GM12878 (cell line): ENCODE results near the gene ANKRD44. TPM values are rescaled to one million over a fixed set of nuclear protein-coding genes. Genes with fewer than 3 reads are reported as not detected.

ENCODE experiments used
- ATAC-seq: fragments of 200-7000 bp; cut with Tn5 transposase; 3 replicates; pipeline ENCODE4 v1.9.1; 2020; ENCODE audit warnings: mild to moderate bottlenecking, moderate library complexity
- BruUV-seq: library from RNA; stranded (reverse); fragments of 400-500 nt; replicated peaks from 2 replicates; lab custom pipeline; 2021; lab: Mats Ljungman, UMichigan
- CTCF ChIA-PET: fragments of 300-600 bp; sonication (Branson Sonifier 250); formaldehyde crosslinking; extraction: SDS; loops from one replicate; lab custom pipeline; 2021; ENCODE audit warnings: inconsistent platforms; lab: Yijun Ruan, JAX
- POLR2A ChIA-PET: fragments of 350-600 bp; formaldehyde crosslinking; extraction: SDS; loops from one replicate; lab custom pipeline; 2021; ENCODE audit warnings: inconsistent platforms; lab: Charles Lee
- RAD21 ChIA-PET: fragments of 300-600 bp; sonication (Branson Sonifier 250); formaldehyde crosslinking; loops from one replicate; lab custom pipeline; 2023; ENCODE audit warnings: antibody characterized with exemption; ENCODE audit not compliant: unreplicated experiment; lab: Charles Lee
- SMC1A ChIA-PET: fragments of 300-600 bp; sonication (Branson Sonifier 250); formaldehyde crosslinking; loops from one replicate; lab custom pipeline; 2023; ENCODE audit not compliant: unreplicated experiment, uncharacterized antibody; lab: Charles Lee
- DNase-seq: peaks from one replicate; pipeline ENCODE4 v3.0.0-alpha.2; 2011; ENCODE audit warnings: low read depth, low spot score
- FAIRE-seq: peaks from 3 replicates; lab custom pipeline; 2011; peaks lifted over from hg19 to GRCh38; lab: Jason Lieb, UNC
- H2AFZ ChIP-seq: 2 replicates; pipeline ENCODE4 v1.6.0; 2011; ENCODE audit warnings: low read depth, low read length, control low read depth; ENCODE audit not compliant: control insufficient read depth
- H3K27ac ChIP-seq: 2 replicates; pipeline ENCODE4 v1.5.1; 2011; ENCODE audit warnings: control low read depth; ENCODE audit not compliant: control insufficient read depth, insufficient read depth
- H3K27me3 ChIP-seq, 2 experiments: replicated peaks in 1 of 2; 2 replicates each; pipeline versions ENCODE4 v1.6.0 to v1.6.1; 2011; ENCODE audit warnings: low read length in 1 of 2; ENCODE audit not compliant: control insufficient read depth in 2 of 2, insufficient read depth in 2 of 2
- H3K36me3 ChIP-seq, 2 experiments: 2 replicates each; pipeline ENCODE4 v1.5.1; 2011; ENCODE audit warnings: low read length in 1 of 2; ENCODE audit not compliant: control insufficient read depth in 2 of 2, insufficient read depth in 2 of 2
- H3K4me1 ChIP-seq: 2 replicates; pipeline ENCODE4 v1.6.1; 2011; ENCODE audit warnings: mild to moderate bottlenecking, low read length, moderate library complexity, mixed read lengths; ENCODE audit not compliant: control insufficient read depth, insufficient read depth
- H3K4me2 ChIP-seq: 2 replicates; pipeline ENCODE4 v1.6.0; 2011; ENCODE audit warnings: control low read depth; ENCODE audit not compliant: control insufficient read depth, insufficient read depth
- H3K4me3 ChIP-seq: fragments of 200-600 bp; sonication (generic); 2 replicates; pipeline ENCODE4 v1.5.1; 2016
- H3K79me2 ChIP-seq: 2 replicates; pipeline ENCODE4 v1.6.0; 2011; ENCODE audit warnings: low read length; ENCODE audit not compliant: control insufficient read depth, insufficient read depth
- H3K9ac ChIP-seq: 2 replicates; pipeline ENCODE4 v1.8.0; 2011; ENCODE audit warnings: low read length, control low read depth, mixed read lengths; ENCODE audit not compliant: control insufficient read depth, insufficient read depth
- H3K9me3 ChIP-seq: replicated peaks from 3 replicates; pipeline ENCODE4 v1.5.1; 2011; ENCODE audit warnings: mild to moderate bottlenecking, low read length; ENCODE audit not compliant: control insufficient read depth, insufficient read depth
- H4K20me1 ChIP-seq: 2 replicates; pipeline ENCODE4 v1.6.0; 2011; ENCODE audit not compliant: control insufficient read depth, insufficient read depth
- ATF3 ChIP-seq: IDR thresholded peaks from 2 replicates; pipeline ENCODE4 v1.6.1; 2011; ENCODE audit warnings: low read depth, mild to moderate bottlenecking, low read length, moderate library complexity, borderline replicate concordance; ENCODE audit errors: extremely low read depth
- CBX5 ChIP-seq: sonication (generic); IDR thresholded peaks from 2 replicates; pipeline ENCODE4 v1.6.1; 2016; ENCODE audit warnings: low read depth, moderate library complexity, mild to moderate bottlenecking, inconsistent platforms
- FOXM1 ChIP-seq: IDR thresholded peaks from 2 replicates; pipeline ENCODE4 v1.6.1; 2012; ENCODE audit warnings: low read depth, mild to moderate bottlenecking, inconsistent platforms, low read length, moderate library complexity
- GABPA ChIP-seq: IDR thresholded peaks from 2 replicates; pipeline ENCODE4 v1.6.1; 2014; ENCODE audit warnings: antibody characterized with exemption, low read depth, mild to moderate bottlenecking, inconsistent platforms
- MTA3 ChIP-seq: IDR thresholded peaks from 2 replicates; pipeline ENCODE4 v1.6.1; 2012; ENCODE audit warnings: low read length, inconsistent platforms, borderline replicate concordance
- RELB ChIP-seq: fragments of 450-650 bp; IDR thresholded peaks from 2 replicates; pipeline ENCODE4 v1.6.1; 2017; ENCODE audit warnings: low read depth, mild to moderate bottlenecking, moderate library complexity
- SMAD1 ChIP-seq: fragments of 450-650 bp; IDR thresholded peaks from 2 replicates; pipeline ENCODE4 v1.6.1; 2018; ENCODE audit warnings: mild to moderate bottlenecking, low read depth; ENCODE audit not compliant: partially characterized antibody
- SUZ12 ChIP-seq: fragments of 200-600 bp; sonication (generic); IDR thresholded peaks from one replicate; pipeline ENCODE4 v1.6.1; 2018; ENCODE audit warnings: antibody characterized with exemption, mild to moderate bottlenecking; ENCODE audit not compliant: unreplicated experiment
- ZBTB40 ChIP-seq: fragments of 450-650 bp; IDR thresholded peaks from 2 replicates; pipeline ENCODE4 v1.6.1; 2016; ENCODE audit warnings: mild to moderate bottlenecking, moderate library complexity, borderline replicate concordance
- WGBS: methylation state at CpG from one replicate; pipeline ENCODE4 v1.1.6; 2016; ENCODE audit warnings: low lambda C conversion rate; ENCODE audit not compliant: insufficient replicate concordance, insufficient coverage; ENCODE audit errors: missing lambda C conversion rate; 5-methylcytosine and 5-hydroxymethylcytosine counted together
- in situ Hi-C: fragments of 300-500 bp; cut with MboI; formaldehyde crosslinking; loops from 9 replicates; pipeline ENCODE4 v1.14.3; 2018; ENCODE audit warnings: mixed read lengths
- intact Hi-C: fragments of 100-400 bp; cut with micrococcal nuclease; formaldehyde crosslinking; loops from one replicate; pipeline ENCODE4 v1.14.2; 2022; ENCODE audit not compliant: unreplicated experiment
- polyA plus RNA-seq, 11 experiments: library from polyadenylated mRNA; depleted of rRNA in 4 of 11; unstranded in 6 of 11; stranded (reverse) in 5 of 11; fragments of >200 nt; fragmentation: Nextera tagmentation in 4 of 11; fragmentation: Illumina TruSeq in 1 of 11; extraction: Ambion mirVana in 4 of 11; extraction: Trizol in 1 of 11; gene quantifications; 1 replicate in 1 of 11; 2 replicates in 10 of 11; pipeline versions ENCODE4 v1.2.1 to v1.2.3, GENCODE V29; 2011 to 2016; ENCODE audit warnings: inconsistent platforms in 2 of 11, missing spikeins in 2 of 11, low read depth in 1 of 11
- total RNA-seq, 4 experiments: library from RNA; depleted of rRNA in 3 of 4; stranded (reverse); fragments of >200 nt in 3 of 4; fragmentation: Illumina TruSeq in 1 of 4; extraction: Trizol in 1 of 4; gene quantifications; 2 replicates each; pipeline versions ENCODE4 v1.2.1 to v1.2.3, GENCODE V29; 2013 to 2021
- TF ChIP-seq, protein P1 (sequence below): IDR thresholded peaks from 2 replicates; pipeline ENCODE4 v1.6.1; 2012; ENCODE audit warnings: low read length, inconsistent platforms
- TF ChIP-seq, protein P2 (sequence below), 3 experiments: IDR thresholded peaks in 2 of 3; conservative IDR thresholded peaks in 1 of 3; 2 replicates each; pipeline ENCODE4 v1.5.1; 2011; ENCODE audit warnings: low read depth in 3 of 3, low read length in 3 of 3, mild to moderate bottlenecking in 3 of 3, control low read depth in 2 of 3, moderate library complexity in 2 of 3, inconsistent platforms in 1 of 3, mixed read lengths in 1 of 3; ENCODE audit not compliant: control insufficient read depth in 2 of 3, insufficient read depth in 1 of 3; ENCODE audit errors: extremely low read depth in 1 of 3

ANKRD44 gene
- total and polyA plus RNA-seq, 10 of the 15 experiments (the other 5 are each of a cell fraction or from before 2014, with no cell fraction given), result 19.1 to 99.1 (median 59.6) TPM

DNA sequence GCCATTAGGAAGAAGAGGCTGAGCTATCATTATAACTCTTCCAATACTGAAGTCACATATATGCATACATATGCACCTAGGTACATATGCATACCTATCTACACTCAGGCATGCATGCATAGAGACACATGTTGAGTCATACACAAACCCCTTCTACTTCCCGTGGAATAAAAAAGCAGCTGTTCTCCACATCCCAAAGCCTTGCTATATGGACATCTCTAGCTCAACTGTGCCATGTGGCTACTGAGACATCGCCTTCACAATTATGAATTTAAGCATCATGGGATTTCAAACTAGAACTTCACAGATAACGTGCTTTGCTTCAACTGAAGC is 120.5 kb downstream of the ANKRD44 start:
- H3K4me1 ChIP-seq, result peaks cover 16% of the 10 kb centered on the region; the same call in 1 of the 2 replicates
- POLR2A ChIA-PET, result interaction anchor here (1.3 to 4.2 kb wide), 4 partner anchors 45 to 137 kb away, joined by 3 to 30 read pairs (median 5); partner anchors contain the start of gene ANKRD44
- H3K4me3 ChIP-seq, result no peak overlapping the region
- RAD21 ChIA-PET, result interaction anchor here (0.6 to 4.2 kb wide), 8 partner anchors 9 to 163 kb away, joined by 3 to 107 read pairs (median 4); partner anchors contain the start of gene ANKRD44
- ATAC-seq (no peak), FAIRE-seq (no peak), DNase-seq (no peak)
- H3K27me3 ChIP-seq, result no peaks in the 10 kb centered on the region
- no peaks in the 10 kb centered on the region for H3K9me3 ChIP-seq
- no TSS peak for BruUV-seq
- no peak overlapping the region for H3K4me2 ChIP-seq
- 78% methylated on average over 3 of the region's 3 CpGs for WGBS
- in situ Hi-C loops (loop anchor here (5.0 kb wide), 2 partner anchors 122 to 192 kb away; partner anchors contain the start of gene ANKRD44), intact Hi-C loops (loop anchor here (2.0 kb wide), 1 partner anchor 49 kb away; no protein-coding TSS in a partner anchor)
- H3K79me2 ChIP-seq, result peaks cover 71% of the 10 kb centered on the region
- CTCF ChIA-PET, result interaction anchor here (0.8 to 4.2 kb wide), 20 partner anchors 8 to 188 kb away, joined by 3 to 128 read pairs (median 10); partner anchors contain the start of gene ANKRD44
- peaks cover 2 to 5% of the 10 kb centered on the region in 2 experiments; a peak in 3 of 4 replicates for H3K36me3 ChIP-seq
- H4K20me1 ChIP-seq, result no peaks in the 10 kb centered on the region
- no peak overlapping the region for H3K27ac ChIP-seq
- SMC1A ChIA-PET, result interaction anchor here (0.6 to 4.2 kb wide), 26 partner anchors 8 to 439 kb away, joined by 3 to 125 read pairs (median 6); partner anchors contain the start of gene ANKRD44
- no peak overlapping the region for H3K9ac ChIP-seq
- H2AFZ ChIP-seq, result no peak overlapping the region
- TF ChIP-seq CBX5 (no peak), SMAD1 (no peak), ZBTB40 (no peak), FOXM1 (no peak), RELB (no peak), SUZ12 (no peak), MTA3 (no peak), ATF3 (no peak), GABPA (no peak)
- TF ChIP-seq, protein P1, sequence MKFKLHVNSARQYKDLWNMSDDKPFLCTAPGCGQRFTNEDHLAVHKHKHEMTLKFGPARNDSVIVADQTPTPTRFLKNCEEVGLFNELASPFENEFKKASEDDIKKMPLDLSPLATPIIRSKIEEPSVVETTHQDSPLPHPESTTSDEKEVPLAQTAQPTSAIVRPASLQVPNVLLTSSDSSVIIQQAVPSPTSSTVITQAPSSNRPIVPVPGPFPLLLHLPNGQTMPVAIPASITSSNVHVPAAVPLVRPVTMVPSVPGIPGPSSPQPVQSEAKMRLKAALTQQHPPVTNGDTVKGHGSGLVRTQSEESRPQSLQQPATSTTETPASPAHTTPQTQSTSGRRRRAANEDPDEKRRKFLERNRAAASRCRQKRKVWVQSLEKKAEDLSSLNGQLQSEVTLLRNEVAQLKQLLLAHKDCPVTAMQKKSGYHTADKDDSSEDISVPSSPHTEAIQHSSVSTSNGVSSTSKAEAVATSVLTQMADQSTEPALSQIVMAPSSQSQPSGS, result no peak
- TF ChIP-seq, protein P2, sequence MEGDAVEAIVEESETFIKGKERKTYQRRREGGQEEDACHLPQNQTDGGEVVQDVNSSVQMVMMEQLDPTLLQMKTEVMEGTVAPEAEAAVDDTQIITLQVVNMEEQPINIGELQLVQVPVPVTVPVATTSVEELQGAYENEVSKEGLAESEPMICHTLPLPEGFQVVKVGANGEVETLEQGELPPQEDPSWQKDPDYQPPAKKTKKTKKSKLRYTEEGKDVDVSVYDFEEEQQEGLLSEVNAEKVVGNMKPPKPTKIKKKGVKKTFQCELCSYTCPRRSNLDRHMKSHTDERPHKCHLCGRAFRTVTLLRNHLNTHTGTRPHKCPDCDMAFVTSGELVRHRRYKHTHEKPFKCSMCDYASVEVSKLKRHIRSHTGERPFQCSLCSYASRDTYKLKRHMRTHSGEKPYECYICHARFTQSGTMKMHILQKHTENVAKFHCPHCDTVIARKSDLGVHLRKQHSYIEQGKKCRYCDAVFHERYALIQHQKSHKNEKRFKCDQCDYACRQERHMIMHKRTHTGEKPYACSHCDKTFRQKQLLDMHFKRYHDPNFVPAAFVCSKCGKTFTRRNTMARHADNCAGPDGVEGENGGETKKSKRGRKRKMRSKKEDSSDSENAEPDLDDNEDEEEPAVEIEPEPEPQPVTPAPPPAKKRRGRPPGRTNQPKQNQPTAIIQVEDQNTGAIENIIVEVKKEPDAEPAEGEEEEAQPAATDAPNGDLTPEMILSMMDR (IDR thresholded peaks at IDR 0.05 in 2 of 3, conservative IDR thresholded peaks at IDR 0.05 in 1 of 3; ENCODE audit: control insufficient read depth in 2 of 3, extremely low read depth in 1 of 3, insufficient read depth in 1 of 3, low read depth in 3 of 3, low read length in 3 of 3), result no peak
